ENCODE results near the gene WBP2. TPM values are rescaled to one million over a fixed set of nuclear protein-coding genes. Genes with fewer than 3 reads are reported as not detected.

The WBP2 gene
- total and polyA plus RNA-seq, 2 of the 8 experiments (the other 6 are each of a cell fraction or from before 2014, with no cell fraction given), result 48.2 to 71.2 TPM

- Histone ChIP-seq H4K5ac (ENCODE audit: insufficient read length, low read depth, low read length) (no peak overlapping the region), H3K79me2 (ENCODE audit: control insufficient read depth in 1 of 2, insufficient read depth in 2 of 2, low read length in 2 of 2) (no peaks in the 10 kb centered on the region), H3K4ac (replicated peaks; ENCODE audit: insufficient read length, low read depth, low read length) (no peak overlapping the region), H3K27ac (ENCODE audit: low read depth, low read length) (no peak overlapping the region), H3K27me3 (replicated peaks in 1 of 4; ENCODE audit: control insufficient read depth in 3 of 4, extremely low read depth in 1 of 4, insufficient read depth in 3 of 4, low read length in 3 of 4) (peaks cover 10 to 31% (median 24%) of the 10 kb centered on the region in 4 experiments), H4K91ac (replicated peaks; ENCODE audit: insufficient read length, low read length) (no peak overlapping the region), H3K56ac (replicated peaks; ENCODE audit: insufficient read length, low read depth, low read length) (no peak overlapping the region), H3K9ac (replicated peaks in 1 of 4; ENCODE audit: extremely low read depth in 1 of 4, low read depth in 3 of 4, low read length in 3 of 4) (no peak overlapping the region), H3K23me2 (ENCODE audit: low read depth, low read length) (peaks cover 15% of the 10 kb centered on the region; the same call in 1 of the 2 replicates), H2BK120ac (replicated peaks; ENCODE audit: low read depth, low read length) (no peak overlapping the region), H2BK20ac (ENCODE audit: low read length) (no peak overlapping the region), H2BK12ac (ENCODE audit: low read depth, low read length) (no peak overlapping the region), H2AK5ac (ENCODE audit: low read depth, low read length) (no peak overlapping the region), H3K9me3 (ENCODE audit: insufficient read depth in 2 of 2, low read depth in 1 of 2, low read length in 1 of 2) (no peaks in the 10 kb centered on the region), H3K23ac (ENCODE audit: insufficient read length) (no peak overlapping the region), H4K8ac (ENCODE audit: extremely low read depth, insufficient read depth, low read length) (no peak overlapping the region), H3K36me3 (ENCODE audit: control insufficient read depth in 2 of 4, insufficient read depth in 4 of 4, low read length in 3 of 4) (no peaks in the 10 kb centered on the region), H2BK5ac (ENCODE audit: low read depth, low read length) (no peak overlapping the region), H2AFZ (ENCODE audit: low read length) (no peak overlapping the region), H3K18ac (ENCODE audit: extremely low read depth, low read length) (no peak overlapping the region), H3K79me1 (ENCODE audit: low read depth, low read length) (no peaks in the 10 kb centered on the region), H2BK15ac (ENCODE audit: low read length) (no peak overlapping the region), H4K20me1 (replicated peaks in 1 of 2; ENCODE audit: control insufficient read depth in 1 of 2, insufficient read depth in 2 of 2, low read length in 2 of 2) (no peaks in the 10 kb centered on the region), H3K14ac (ENCODE audit: insufficient read length) (no peak overlapping the region), H3K4me2 (ENCODE audit: insufficient read depth in 1 of 2, low read depth in 2 of 2, low read length in 2 of 2) (no peak overlapping the region), H3K4me1 (replicated peaks in 1 of 4; ENCODE audit: control insufficient read depth in 3 of 4, insufficient read depth in 4 of 4, low read length in 3 of 4) (peaks cover 0 to 27% (median 13%) of the 10 kb centered on the region in 4 experiments; a peak in 6 of 7 replicates), H3K4me3 (ENCODE audit: extremely low read depth in 1 of 4, insufficient read depth in 2 of 4, low read depth in 3 of 4, low read length in 4 of 4) (no peak overlapping the region)
- ChIA-PET CTCF (ENCODE audit: partially characterized antibody) (interaction anchor here (0.6 to 11.3 kb wide), 16 partner anchors 13 to 515 kb away, joined by 3 to 157 read pairs (median 6); partner anchors contain the start of genes MRPL38, TRIM65 and WBP2), POLR2A (ENCODE audit: partially characterized antibody) (interaction anchor here (1.0 to 12.1 kb wide), 9 partner anchors 11 to 99 kb away, joined by 3 to 143 read pairs (median 3); partner anchors contain the start of genes TRIM65, UNK and WBP2)
- no peak for DNase-seq (ENCODE audit: low read depth in 1 of 2, low spot score in 2 of 2)
- no peak for FAIRE-seq
- 94% methylated on average over 33 of the region's 38 CpGs; no CpG with 5 or more reads in 1 of the 2 experiments for WGBS, 2 experiments (ENCODE audit: extremely low coverage in 1 of 2, insufficient coverage in 1 of 2, insufficient read length in 1 of 2, insufficient replicate concordance in 2 of 2, low coverage in 1 of 2, low lambda C conversion rate in 2 of 2, missing lambda C conversion rate in 1 of 2)
- TF ChIP-seq MAX (IDR thresholded peaks at IDR 0.05) (no peak), HDAC6 (IDR thresholded peaks at IDR 0.05; ENCODE audit: low read depth, low read length) (no peak), KDM4A (IDR thresholded peaks at IDR 0.05; ENCODE audit: low read depth, low read length, severe bottlenecking) (no peak), PHF8 (conservative IDR thresholded peaks at IDR 0.05; ENCODE audit: low read depth, low read length) (no peak)
Measured at GRCh38 chr17:75874323-75875181, 19.4 kb upstream of the WBP2 start.
